ENCODE results near the gene MMP24OS.

MMP24OS gene

GRCh38 chr20:35252037-35252461, 25.9 kb downstream of the MMP24OS start:
- DNase-seq (ENCODE audit: low read depth, low spot score), result no peak

- no peak for DNase-seq (ENCODE audit: low read depth, low spot score)
Observed at GRCh38 chr20:35251613-35251940, 26.3 kb downstream of the MMP24OS start.

GRCh38 chr20:35248641-35249475, 29.1 kb downstream of the MMP24OS start:
- DNase-seq (ENCODE audit: low read depth, low spot score), result no peak

GRCh38 chr20:35246723-35247122, 31.2 kb downstream of the MMP24OS start:
- no peak for DNase-seq (ENCODE audit: low read depth, low spot score)

- no peak for DNase-seq (ENCODE audit: low read depth, low spot score)
Observed at GRCh38 chr20:35243986-35244385, 33.9 kb downstream of the MMP24OS start.

GRCh38 chr20:35243317-35243716, 34.6 kb downstream of the MMP24OS start:
- no peak for DNase-seq (ENCODE audit: low read depth, low spot score)

GRCh38 chr20:35240811-35241293, 37.1 kb downstream of the MMP24OS start:
- no peak for DNase-seq (ENCODE audit: low read depth, low spot score)

- no peak for DNase-seq (ENCODE audit: low read depth, low spot score)
Observed at GRCh38 chr20:35240083-35240810, 37.7 kb downstream of the MMP24OS start.

GRCh38 chr20:35238735-35239134, 39.2 kb downstream of the MMP24OS start:
- DNase-seq (ENCODE audit: low read depth, low spot score), result no peak

- DNase-seq (ENCODE audit: low read depth, low spot score), result no peak
Observed at GRCh38 chr20:35238170-35238569, 39.8 kb downstream of the MMP24OS start.

GRCh38 chr20:35237486-35237885, 40.4 kb downstream of the MMP24OS start:
- no peak for DNase-seq (ENCODE audit: low read depth, low spot score)

GRCh38 chr20:35235881-35236280, 42.0 kb downstream of the MMP24OS start:
- DNase-seq (ENCODE audit: low read depth, low spot score), result no peak

- DNase-seq (ENCODE audit: low read depth, low spot score), result no peak
Observed at GRCh38 chr20:35232575-35232974, 45.3 kb downstream of the MMP24OS start.

GRCh38 chr20:35226884-35227681, 50.8 kb downstream of the MMP24OS start:
- DNase-seq (ENCODE audit: low read depth, low spot score), result no peak
